ENCODE data around the gene SV2B. TPM values are rescaled to one million over a fixed set of nuclear protein-coding genes. Genes with fewer than 3 reads are reported as not detected.

The SV2B gene
- total and polyA plus RNA-seq, 2 donors (not counting 3 experiments of a cell fraction or from before 2014, with no cell fraction given) = not detected

DNA sequence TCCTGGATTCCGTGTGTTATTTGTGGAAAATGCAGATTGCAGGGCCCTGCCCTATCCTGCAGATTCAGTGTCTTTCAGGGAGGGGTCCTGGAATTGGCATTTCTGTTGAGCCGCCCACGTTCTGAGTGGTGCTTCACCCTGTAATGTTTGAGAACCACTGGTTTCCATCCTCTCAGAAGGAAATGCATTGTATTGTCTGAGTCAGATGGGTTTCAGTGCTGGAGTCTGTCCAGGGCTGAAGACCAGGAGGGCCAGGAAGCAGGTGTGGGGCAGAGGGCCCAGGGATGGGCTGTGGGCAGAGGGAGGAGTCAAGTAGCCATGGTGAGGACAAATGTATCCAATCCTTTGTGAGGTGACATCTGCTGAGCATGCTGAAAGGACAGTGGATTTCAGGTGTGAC is 123.8 kb downstream of the SV2B start:
- FAIRE-seq (no peak), DNase-seq (ENCODE audit: low read depth, low spot score) (no peak)
- CTCF ChIA-PET = interaction anchor here (0.7 to 1.2 kb wide), 3 partner anchors 48 to 267 kb away, joined by 3 to 21 read pairs (median 3); no protein-coding TSS in a partner anchor
- Histone ChIP-seq H3K36me3 (ENCODE audit: control insufficient read depth in 2 of 2, extremely low read depth in 1 of 2, insufficient read depth in 2 of 2, low read length in 2 of 2) (no peaks in the 10 kb centered on the region), H3K79me2 (ENCODE audit: control insufficient read depth, insufficient read depth, low read length) (no peaks in the 10 kb centered on the region), H3K27ac (ENCODE audit: insufficient read depth, low read depth, low read length) (no peak overlapping the region), H3K9ac (replicated peaks; ENCODE audit: extremely low read depth, insufficient read depth, low read length) (no peak overlapping the region), H3K4me1 (ENCODE audit: control insufficient read depth, extremely low read depth, insufficient read depth, low read length) (no peaks in the 10 kb centered on the region), H3K9me1 (replicated peaks; ENCODE audit: control insufficient read depth, extremely low read depth, insufficient read depth, low read length) (no peaks in the 10 kb centered on the region), H3K4me3 (replicated peaks in 1 of 3; ENCODE audit: insufficient read depth in 1 of 3, low read depth in 1 of 3, low read length in 3 of 3) (no peak overlapping the region), H3K4me2 (ENCODE audit: insufficient read depth, low read length) (no peak overlapping the region), H4K20me1 (replicated peaks; ENCODE audit: control insufficient read depth, extremely low read depth, insufficient read depth, low read length) (no peaks in the 10 kb centered on the region), H2AFZ (ENCODE audit: low read depth, low read length) (no peak overlapping the region), H3K9me3 (replicated peaks; ENCODE audit: control insufficient read depth, insufficient read depth, low read length) (no peaks in the 10 kb centered on the region), H3K27me3 (ENCODE audit: control insufficient read depth in 2 of 2, insufficient read depth in 2 of 2, low read length in 2 of 2) (no peaks in the 10 kb centered on the region)
- POLR2A ChIA-PET = no interaction called here
- TF ChIP-seq POLR2AphosphoS5 (IDR thresholded peaks at IDR 0.05; ENCODE audit: insufficient read depth, low read depth, low read length) (no peak), FOS (IDR thresholded peaks at IDR 0.05; ENCODE audit: borderline replicate concordance, insufficient read depth, low read length) (no peak), MYC (IDR thresholded peaks at IDR 0.05; ENCODE audit: low read depth, low read length) (no peak), EZH2 (IDR thresholded peaks at IDR 0.05; ENCODE audit: borderline replicate concordance, low read depth, low read length, severe bottlenecking) (no peak), JUN (IDR thresholded peaks at IDR 0.05; ENCODE audit: borderline replicate concordance, insufficient read depth, insufficient read length, low read depth) (no peak), POLR2A (IDR thresholded peaks at IDR 0.05; ENCODE audit: low read depth, low read length) (no peak), GATA2 (IDR thresholded peaks at IDR 0.05; ENCODE audit: insufficient read depth, insufficient read length, low read depth, low read length) (no peak)
- TF ChIP-seq, protein P1, sequence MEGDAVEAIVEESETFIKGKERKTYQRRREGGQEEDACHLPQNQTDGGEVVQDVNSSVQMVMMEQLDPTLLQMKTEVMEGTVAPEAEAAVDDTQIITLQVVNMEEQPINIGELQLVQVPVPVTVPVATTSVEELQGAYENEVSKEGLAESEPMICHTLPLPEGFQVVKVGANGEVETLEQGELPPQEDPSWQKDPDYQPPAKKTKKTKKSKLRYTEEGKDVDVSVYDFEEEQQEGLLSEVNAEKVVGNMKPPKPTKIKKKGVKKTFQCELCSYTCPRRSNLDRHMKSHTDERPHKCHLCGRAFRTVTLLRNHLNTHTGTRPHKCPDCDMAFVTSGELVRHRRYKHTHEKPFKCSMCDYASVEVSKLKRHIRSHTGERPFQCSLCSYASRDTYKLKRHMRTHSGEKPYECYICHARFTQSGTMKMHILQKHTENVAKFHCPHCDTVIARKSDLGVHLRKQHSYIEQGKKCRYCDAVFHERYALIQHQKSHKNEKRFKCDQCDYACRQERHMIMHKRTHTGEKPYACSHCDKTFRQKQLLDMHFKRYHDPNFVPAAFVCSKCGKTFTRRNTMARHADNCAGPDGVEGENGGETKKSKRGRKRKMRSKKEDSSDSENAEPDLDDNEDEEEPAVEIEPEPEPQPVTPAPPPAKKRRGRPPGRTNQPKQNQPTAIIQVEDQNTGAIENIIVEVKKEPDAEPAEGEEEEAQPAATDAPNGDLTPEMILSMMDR (IDR thresholded peaks at IDR 0.05; ENCODE audit: extremely low read depth in 1 of 2, insufficient read depth in 1 of 2, low read depth in 1 of 2, low read length in 2 of 2) = no peak
- TF ChIP-seq, protein P2, sequence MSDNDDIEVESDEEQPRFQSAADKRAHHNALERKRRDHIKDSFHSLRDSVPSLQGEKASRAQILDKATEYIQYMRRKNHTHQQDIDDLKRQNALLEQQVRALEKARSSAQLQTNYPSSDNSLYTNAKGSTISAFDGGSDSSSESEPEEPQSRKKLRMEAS (IDR thresholded peaks at IDR 0.05; ENCODE audit: insufficient read depth, insufficient read length) = no peak
- intact Hi-C loops (cut with micrococcal nuclease) = loop anchor here (1.0 to 2.0 kb wide), 2 partner anchors 47 to 168 kb away; no protein-coding TSS in a partner anchor
- dilution Hi-C loops (cut with MboI; ENCODE audit: extremely low pct_ligation_motif_present, low sequenced_read_pairs) = no loop called here
- no TSS peak for BruUV-seq (replicated peaks)
